ENCODE data around the gene ACOT9. TPM values are rescaled to one million over a fixed set of nuclear protein-coding genes. Genes with fewer than 3 reads are reported as not detected.
"Not testable (repeated sequence)": the region's sequence is repeated elsewhere in the genome, so short reads cannot be mapped to it uniquely, and the experiment has no call there.

The ACOT9 gene
- total RNA-seq, 1 donor from 2014 or later = 50.1 TPM

- ATAC-seq; intact Hi-C loops (cut with DNase I); DNase-seq (ENCODE audit: missing footprints): not testable (repeated sequence)
Measured at GRCh38 chrX:23771086-23771485, 28.0 kb upstream of the ACOT9 start.

GRCh38 chrX:23770142-23770541, 27.1 kb upstream of the ACOT9 start:
- intact Hi-C loops (cut with DNase I) = no loop called here
- no peak for ATAC-seq
- DNase-seq (ENCODE audit: missing footprints) = no peak

- intact Hi-C loops (cut with DNase I) = no loop called here
- DNase-seq (ENCODE audit: missing footprints) = no peak
- no peak for ATAC-seq
Measured at GRCh38 chrX:23766650-23767551, 23.8 kb upstream of the ACOT9 start.

GRCh38 chrX:23765868-23766267, 22.8 kb upstream of the ACOT9 start:
- intact Hi-C loops (cut with DNase I) = no loop called here
- no peak for ATAC-seq
- no peak for DNase-seq (ENCODE audit: missing footprints)

GRCh38 chrX:23765449-23765848, 22.4 kb upstream of the ACOT9 start:
- no peak for ATAC-seq
- DNase-seq (ENCODE audit: missing footprints) = no peak
- intact Hi-C loops (cut with DNase I) = no loop called here

- no peak for ATAC-seq
- DNase-seq (ENCODE audit: missing footprints) = no peak
- intact Hi-C loops (cut with DNase I) = no loop called here
Measured at GRCh38 chrX:23764188-23764984, 21.3 kb upstream of the ACOT9 start.

- ATAC-seq = no peak
Measured at GRCh38 chrX:23759821-23760220, 16.7 kb upstream of the ACOT9 start.

GRCh38 chrX:23756165-23756564, 13.1 kb upstream of the ACOT9 start:
- ATAC-seq = no peak
- DNase-seq (ENCODE audit: missing footprints) = no peak
- intact Hi-C loops (cut with DNase I) = no loop called here

More at GRCh38 chrX:23759821-23760220, 16.7 kb upstream of the ACOT9 start:
- intact Hi-C loops (cut with DNase I) = no loop called here
- no peak for DNase-seq (ENCODE audit: missing footprints)

GRCh38 chrX:23754664-23755063, 11.6 kb upstream of the ACOT9 start:
- ATAC-seq (no peak), DNase-seq (ENCODE audit: missing footprints) (no peak)
- intact Hi-C loops (cut with DNase I) = no loop called here

- no peak for ATAC-seq
- intact Hi-C loops (cut with DNase I) = no loop called here
Measured at GRCh38 chrX:23752740-23753415, 9.8 kb upstream of the ACOT9 start.

GRCh38 chrX:23749576-23749975, 6.5 kb upstream of the ACOT9 start:
- intact Hi-C loops (cut with DNase I) = no loop called here
- no peak for ATAC-seq
- no peak for DNase-seq (ENCODE audit: missing footprints)

More at GRCh38 chrX:23752740-23753415, 9.8 kb upstream of the ACOT9 start:
- no peak for DNase-seq (ENCODE audit: missing footprints)

- ATAC-seq (no peak), DNase-seq (ENCODE audit: missing footprints) (no peak)
- intact Hi-C loops (cut with DNase I) = no loop called here
Measured at GRCh38 chrX:23749129-23749528, 6.1 kb upstream of the ACOT9 start.

GRCh38 chrX:23745786-23746185, 2.7 kb upstream of the ACOT9 start:
- intact Hi-C loops (cut with DNase I) = no loop called here
- DNase-seq (ENCODE audit: missing footprints) = no peak
- ATAC-seq = no peak

GRCh38 chrX:23743623-23743971, 521 bp upstream of the ACOT9 start:
- intact Hi-C loops (cut with DNase I) = loop anchor here (2.0 to 5.0 kb wide), 3 partner anchors 39 to 309 kb away; partner anchors contain the start of genes EIF2S3 and SAT1
- ATAC-seq; DNase-seq (ENCODE audit: missing footprints): not testable (repeated sequence)

- DNase-seq (ENCODE audit: missing footprints) = no peak
- ATAC-seq = peak; percentile 68
- intact Hi-C loops (cut with DNase I) = loop anchor here (2.0 to 5.0 kb wide), 3 partner anchors 40 to 310 kb away; partner anchors contain the start of genes EIF2S3 and SAT1
Measured at GRCh38 chrX:23742174-23742696, 841 bp downstream of the ACOT9 start.

GRCh38 chrX:23737413-23737812, 5.7 kb downstream of the ACOT9 start:
- intact Hi-C loops (cut with DNase I) = no loop called here
- no peak for DNase-seq (ENCODE audit: missing footprints)
- no peak for ATAC-seq

GRCh38 chrX:23736030-23736429, 7.0 kb downstream of the ACOT9 start:
- intact Hi-C loops (cut with DNase I) = no loop called here
- ATAC-seq (no peak), DNase-seq (ENCODE audit: missing footprints) (no peak)

- intact Hi-C loops (cut with DNase I) = no loop called here
- DNase-seq (ENCODE audit: missing footprints) = no peak
Measured at GRCh38 chrX:23732704-23733103, 10.4 kb downstream of the ACOT9 start.

GRCh38 chrX:23731951-23732350, 11.1 kb downstream of the ACOT9 start:
- intact Hi-C loops (cut with DNase I) = no loop called here
- DNase-seq (ENCODE audit: missing footprints) (no peak), ATAC-seq (no peak)

More at GRCh38 chrX:23732704-23733103, 10.4 kb downstream of the ACOT9 start:
- no peak for ATAC-seq
